HL-60 (cell line): ENCODE measurements around the gene TNIP1.

Experiments used
- CTCF ChIP-seq: IDR thresholded peaks from one replicate; pipeline ENCODE4 v1.5.1; 2011; ENCODE audit warnings: low read length, control low read depth, inconsistent platforms; ENCODE audit not compliant: insufficient read depth
- GABPA ChIP-seq: IDR thresholded peaks from 2 replicates; pipeline ENCODE4 v1.6.1; 2012; ENCODE audit warnings: low read depth
- POLR2AphosphoS5 ChIP-seq: IDR thresholded peaks from 2 replicates; pipeline ENCODE4 v1.6.1; 2012; ENCODE audit warnings: low read depth
- REST ChIP-seq: IDR thresholded peaks from 2 replicates; pipeline ENCODE4 v1.6.1; 2012; ENCODE audit warnings: low read depth; ENCODE audit not compliant: insufficient replicate concordance
- SPI1 ChIP-seq: IDR thresholded peaks from 2 replicates; pipeline ENCODE4 v1.6.1; 2012; ENCODE audit warnings: low read depth, mild to moderate bottlenecking, borderline replicate concordance

GRCh38 chr5:151094852-151095245 lies 14.0 kb upstream of the TNIP1 start:
- TF ChIP-seq REST (no peak), CTCF (no peak), POLR2AphosphoS5 (no peak; the same call in 1 of the 2 replicates), GABPA (no peak), SPI1 (no peak)
